ENCODE measurements around the gene DCUN1D3. TPM values are rescaled to one million over a fixed set of nuclear protein-coding genes. Genes with fewer than 3 reads are reported as not detected.
"Not testable (repeated sequence)": the region's sequence is repeated elsewhere in the genome, so short reads cannot be mapped to it uniquely, and the experiment has no call there.

DCUN1D3 gene
- total RNA-seq, 1 experiment from 2014 or later, result 16.4 TPM

GRCh38 chr16:20864376-20864775 lies 35.8 kb downstream of the DCUN1D3 start:
- H4K20me1 ChIP-seq (ENCODE audit: insufficient read depth); H3K9me2 ChIP-seq (ENCODE audit: insufficient read depth); H3K27me3 ChIP-seq (ENCODE audit: insufficient read depth, low read length); CTCF ChIA-PET; ATAC-seq; H3K4me3 ChIP-seq (replicated peaks in 1 of 2; ENCODE audit: low read depth in 1 of 2, low read length in 2 of 2); RAD21 ChIA-PET (ENCODE audit: low non-redundant PET in 1 of 2, low total read pairs in 2 of 2, uncharacterized antibody in 2 of 2, unreplicated experiment in 2 of 2); intact Hi-C loops (cut with micrococcal nuclease); H3K9ac ChIP-seq (ENCODE audit: low read length); H2AFZ ChIP-seq (ENCODE audit: low read depth, low read length, poor library complexity, severe bottlenecking); H3K4me2 ChIP-seq (ENCODE audit: low read length); H3K9me3 ChIP-seq (ENCODE audit: control insufficient read depth in 1 of 2, insufficient read depth in 1 of 2, low read depth in 1 of 2, low read length in 2 of 2); DNase-seq (ENCODE audit: low read depth, low spot score); BruUV-seq (replicated peaks): not testable (repeated sequence)
- peaks cover 0 to 11% of the 10 kb centered on the region in 2 experiments; a peak in 3 of 4 replicates for H3K36me3 ChIP-seq (ENCODE audit: control insufficient read depth in 1 of 2, insufficient read depth in 2 of 2, low read length in 2 of 2)
- H3K79me2 ChIP-seq (ENCODE audit: insufficient read depth, low read length), result peaks cover 67% of the 10 kb centered on the region
- peak overlapping the region; percentile 96 for H3K27ac ChIP-seq (ENCODE audit: low read depth, low read length)
- POLR2A ChIA-PET, result interaction anchor here (1.5 kb wide), 1 partner anchor 39 kb away, joined by 4 read pairs; no protein-coding TSS in a partner anchor
- H3K4me1 ChIP-seq (ENCODE audit: control insufficient read depth in 1 of 2, insufficient read depth in 2 of 2, low read length in 2 of 2), result peaks cover 46 to 50% of the 10 kb centered on the region in 2 experiments

- H3K9ac ChIP-seq (ENCODE audit: low read length), result no peak overlapping the region
- H3K36me3 ChIP-seq (ENCODE audit: control insufficient read depth in 1 of 2, insufficient read depth in 2 of 2, low read length in 2 of 2), result peaks cover 0 to 16% of the 10 kb centered on the region in 2 experiments; a peak in 3 of 4 replicates
- RAD21 ChIA-PET (ENCODE audit: low non-redundant PET in 1 of 2, low total read pairs in 2 of 2, uncharacterized antibody in 2 of 2, unreplicated experiment in 2 of 2), result no interaction called here
- intact Hi-C loops (cut with micrococcal nuclease), result no loop called here
- H3K4me2 ChIP-seq (ENCODE audit: low read length), result no peak overlapping the region
- peaks cover 26 to 30% of the 10 kb centered on the region in 2 experiments for H3K4me1 ChIP-seq (ENCODE audit: control insufficient read depth in 1 of 2, insufficient read depth in 2 of 2, low read length in 2 of 2)
- H4K20me1 ChIP-seq (ENCODE audit: insufficient read depth), result no peaks in the 10 kb centered on the region
- no peaks in the 10 kb centered on the region for H3K27me3 ChIP-seq (ENCODE audit: insufficient read depth, low read length)
- BruUV-seq (replicated peaks), result no TSS peak
- peaks cover 47% of the 10 kb centered on the region for H3K79me2 ChIP-seq (ENCODE audit: insufficient read depth, low read length)
- no peak overlapping the region for H2AFZ ChIP-seq (ENCODE audit: low read depth, low read length, poor library complexity, severe bottlenecking)
- H3K4me3 ChIP-seq (replicated peaks in 1 of 2; ENCODE audit: low read depth in 1 of 2, low read length in 2 of 2), result no peak overlapping the region
- ATAC-seq, result no peak
- POLR2A ChIA-PET, result no interaction called here
- TF ChIP-seq CTCF (IDR thresholded peaks at IDR 0.05 in 2 of 3, conservative IDR thresholded peaks at IDR 0.05 in 1 of 3; ENCODE audit: borderline replicate concordance in 1 of 3, insufficient read depth in 1 of 3, low read depth in 2 of 3, low read length in 2 of 3), result no peak
- DNase-seq (ENCODE audit: low read depth, low spot score), result no peak
- no peaks in the 10 kb centered on the region for H3K9me2 ChIP-seq (ENCODE audit: insufficient read depth)
- CTCF ChIA-PET, result no interaction called here
- H3K9me3 ChIP-seq (ENCODE audit: control insufficient read depth in 1 of 2, insufficient read depth in 1 of 2, low read depth in 1 of 2, low read length in 2 of 2), result no peaks in the 10 kb centered on the region
- no peak overlapping the region for H3K27ac ChIP-seq (ENCODE audit: low read depth, low read length)
Observed at GRCh38 chr16:20862162-20862960, 37.8 kb downstream of the DCUN1D3 start.

- H3K9ac ChIP-seq (ENCODE audit: low read length); H3K27me3 ChIP-seq (ENCODE audit: insufficient read depth, low read length); DNase-seq (ENCODE audit: low read depth, low spot score); H3K4me3 ChIP-seq (replicated peaks in 1 of 2; ENCODE audit: low read depth in 1 of 2, low read length in 2 of 2); H2AFZ ChIP-seq (ENCODE audit: low read depth, low read length, poor library complexity, severe bottlenecking); CTCF ChIA-PET; H3K4me2 ChIP-seq (ENCODE audit: low read length); H3K9me2 ChIP-seq (ENCODE audit: insufficient read depth); ATAC-seq; BruUV-seq (replicated peaks); POLR2A ChIA-PET; H4K20me1 ChIP-seq (ENCODE audit: insufficient read depth); H3K9me3 ChIP-seq (ENCODE audit: control insufficient read depth in 1 of 2, insufficient read depth in 1 of 2, low read depth in 1 of 2, low read length in 2 of 2); RAD21 ChIA-PET (ENCODE audit: low non-redundant PET in 1 of 2, low total read pairs in 2 of 2, uncharacterized antibody in 2 of 2, unreplicated experiment in 2 of 2); H3K27ac ChIP-seq (ENCODE audit: low read depth, low read length); intact Hi-C loops (cut with micrococcal nuclease): not testable (repeated sequence)
- Histone ChIP-seq H3K36me3 (ENCODE audit: control insufficient read depth in 1 of 2, insufficient read depth in 2 of 2, low read length in 2 of 2) (peaks cover 0 to 19% of the 10 kb centered on the region in 2 experiments; a peak in 3 of 4 replicates), H3K79me2 (ENCODE audit: insufficient read depth, low read length) (peaks cover 37% of the 10 kb centered on the region), H3K4me1 (ENCODE audit: control insufficient read depth in 1 of 2, insufficient read depth in 2 of 2, low read length in 2 of 2) (peaks cover 15 to 16% of the 10 kb centered on the region in 2 experiments)
Observed at GRCh38 chr16:20860995-20861394, 39.2 kb downstream of the DCUN1D3 start.
